Endothelial cell (in vitro differentiated cells): ENCODE data around the gene ARHGAP9. TPM values are rescaled to one million over a fixed set of nuclear protein-coding genes. Genes with fewer than 3 reads are reported as not detected.
"Not testable (repeated sequence)": the region's sequence is repeated elsewhere in the genome, so short reads cannot be mapped to it uniquely, and the experiment has no call there.

Experiments used
- DNase-seq: peaks from one replicate; pipeline ENCODE4 v3.0.0; 2021; ENCODE audit warnings: low spot score
- H3K27ac Mint-ChIP-seq: one replicate; pipeline ENCODE4 v1.8.0; 2021; ENCODE audit warnings: mixed read lengths, inconsistent platforms; ENCODE audit not compliant: unreplicated experiment
- H3K27me3 Mint-ChIP-seq: one replicate; pipeline ENCODE4 v1.8.0; 2021; ENCODE audit warnings: mild to moderate bottlenecking, moderate library complexity, mixed read lengths, inconsistent platforms; ENCODE audit not compliant: unreplicated experiment
- H3K36me3 Mint-ChIP-seq: one replicate; pipeline ENCODE4 v1.8.0; 2021; ENCODE audit warnings: mild to moderate bottlenecking, low read depth, mixed read lengths, inconsistent platforms; ENCODE audit not compliant: unreplicated experiment
- H3K4me1 Mint-ChIP-seq: one replicate; pipeline ENCODE4 v1.8.0; 2021; ENCODE audit warnings: mild to moderate bottlenecking, mixed read lengths, inconsistent platforms; ENCODE audit not compliant: unreplicated experiment
- H3K4me3 Mint-ChIP-seq: one replicate; pipeline ENCODE4 v1.8.0; 2021; ENCODE audit warnings: mild to moderate bottlenecking, mixed read lengths, inconsistent platforms; ENCODE audit not compliant: unreplicated experiment
- H3K9me3 Mint-ChIP-seq: one replicate; pipeline ENCODE4 v1.8.0; 2021; ENCODE audit warnings: mixed read lengths, inconsistent platforms; ENCODE audit not compliant: unreplicated experiment
- microRNA-seq: library from miRNA; unstranded; fragments of <30 nt; microRNA quantifications from one replicate; pipeline ENCODE4, GENCODE V29; 2020; ENCODE audit not compliant: unreplicated experiment
- total RNA-seq: library from RNA; stranded (reverse); fragmentation: NEBNext Ultra II Directional; extraction: Animal tissue kit (Norgen Biotek cat#: 25700); gene quantifications from one replicate; pipeline ENCODE4 v1.2.1, GENCODE V29; 2021; ENCODE audit not compliant: unreplicated experiment
- TF ChIP-seq, protein P1 (sequence below): fragments of 200-600 bp; sonication (generic); IDR thresholded peaks from one replicate; pipeline ENCODE4 v1.5.0; 2021; ENCODE audit warnings: antibody characterized with exemption; ENCODE audit not compliant: unreplicated experiment

The ARHGAP9 gene
- total RNA-seq, 1 donor from 2014 or later = 65.4 TPM

GRCh38 chr12:57430931-57431566 is 48.6 kb downstream of the ARHGAP9 start, which contains the start of gene R3HDM2:
Gene R3HDM2 (minus strand): TSS chr12:57431043. CDS start chr12:57310428, 120,615 bp downstream.
- Mint-ChIP-seq H3K9me3 (no peaks in the 10 kb centered on the region), H3K36me3 (peaks cover 3% of the 10 kb centered on the region), H3K4me1 (peaks cover 20% of the 10 kb centered on the region), H3K27ac (peak within 1 kb of the TSS; percentile 99), H3K4me3 (peak within 1 kb of the TSS; percentile 100), H3K27me3 (peaks cover 13% of the 10 kb centered on the region)
- peak; percentile 90 for DNase-seq
- TF ChIP-seq, protein P1, sequence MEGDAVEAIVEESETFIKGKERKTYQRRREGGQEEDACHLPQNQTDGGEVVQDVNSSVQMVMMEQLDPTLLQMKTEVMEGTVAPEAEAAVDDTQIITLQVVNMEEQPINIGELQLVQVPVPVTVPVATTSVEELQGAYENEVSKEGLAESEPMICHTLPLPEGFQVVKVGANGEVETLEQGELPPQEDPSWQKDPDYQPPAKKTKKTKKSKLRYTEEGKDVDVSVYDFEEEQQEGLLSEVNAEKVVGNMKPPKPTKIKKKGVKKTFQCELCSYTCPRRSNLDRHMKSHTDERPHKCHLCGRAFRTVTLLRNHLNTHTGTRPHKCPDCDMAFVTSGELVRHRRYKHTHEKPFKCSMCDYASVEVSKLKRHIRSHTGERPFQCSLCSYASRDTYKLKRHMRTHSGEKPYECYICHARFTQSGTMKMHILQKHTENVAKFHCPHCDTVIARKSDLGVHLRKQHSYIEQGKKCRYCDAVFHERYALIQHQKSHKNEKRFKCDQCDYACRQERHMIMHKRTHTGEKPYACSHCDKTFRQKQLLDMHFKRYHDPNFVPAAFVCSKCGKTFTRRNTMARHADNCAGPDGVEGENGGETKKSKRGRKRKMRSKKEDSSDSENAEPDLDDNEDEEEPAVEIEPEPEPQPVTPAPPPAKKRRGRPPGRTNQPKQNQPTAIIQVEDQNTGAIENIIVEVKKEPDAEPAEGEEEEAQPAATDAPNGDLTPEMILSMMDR = no peak

- peak; percentile 65 for DNase-seq
- Mint-ChIP-seq H3K36me3 (peaks cover 3% of the 10 kb centered on the region), H3K9me3 (no peaks in the 10 kb centered on the region), H3K4me3 (peak overlapping the region; percentile 100), H3K4me1 (peaks cover 20% of the 10 kb centered on the region), H3K27ac (peak overlapping the region; percentile 99), H3K27me3 (peaks cover 13% of the 10 kb centered on the region)
- TF ChIP-seq, protein P1 = no peak
Measured at GRCh38 chr12:57430112-57430930, 49.3 kb downstream of the ARHGAP9 start.

DNA sequence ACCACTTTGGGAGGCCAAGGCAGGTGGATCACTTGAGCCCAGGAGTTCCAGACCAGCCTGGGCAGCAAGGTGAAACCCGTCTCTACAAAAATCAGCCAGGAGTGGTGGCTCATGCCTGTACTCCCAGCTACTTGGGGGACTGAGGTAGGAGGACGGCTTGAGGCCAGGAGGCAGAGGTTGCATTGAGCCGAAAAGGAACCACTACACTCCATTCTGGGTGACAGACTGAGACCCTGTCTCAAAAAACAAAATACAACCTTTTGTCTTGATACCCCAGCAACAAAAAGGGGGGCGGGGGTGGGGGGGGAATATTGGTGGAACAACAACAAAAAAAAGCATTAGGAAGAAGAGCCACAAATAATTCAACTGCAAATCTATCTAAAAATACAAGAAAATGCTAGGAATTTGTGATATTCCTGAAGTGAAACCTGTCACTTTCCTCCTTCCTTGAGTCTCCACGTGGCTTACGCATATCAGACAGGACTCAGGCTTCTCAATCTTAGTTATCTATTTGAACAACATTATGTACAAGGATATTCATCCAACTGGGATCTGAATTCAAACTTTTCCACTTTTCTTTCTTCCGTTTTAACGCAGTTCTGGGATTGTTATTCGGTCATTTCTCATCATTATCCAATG is 50.1 kb downstream of the ARHGAP9 start:
- Mint-ChIP-seq H3K36me3 (peaks cover 3% of the 10 kb centered on the region), H3K27me3 (peaks cover 13% of the 10 kb centered on the region), H3K9me3 (no peaks in the 10 kb centered on the region), H3K4me3 (peak overlapping the region; percentile 100), H3K27ac (peak overlapping the region; percentile 99), H3K4me1 (peaks cover 20% of the 10 kb centered on the region)
- DNase-seq = no peak
- TF ChIP-seq, protein P1 = no peak

DNA sequence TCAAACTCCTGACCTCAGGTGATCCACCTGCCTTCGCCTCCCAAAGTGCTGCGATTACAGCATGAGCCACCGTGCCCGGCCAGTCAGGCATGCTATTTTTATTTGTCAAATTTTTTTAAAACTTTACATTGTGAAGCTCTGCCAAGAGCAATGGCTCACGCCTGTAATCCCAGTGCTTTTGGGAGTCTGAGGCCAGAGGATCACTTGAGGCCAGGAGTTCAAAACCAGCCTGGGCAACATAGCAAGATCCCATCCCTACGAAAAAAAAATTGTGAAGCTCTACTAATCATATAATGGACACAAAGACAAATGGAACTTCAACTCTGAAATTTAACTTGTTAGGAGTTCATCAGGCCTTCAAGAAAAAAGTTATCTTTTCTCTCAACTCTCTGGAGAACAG is 50.7 kb downstream of the ARHGAP9 start:
- DNase-seq = no peak
- peaks cover 20% of the 10 kb centered on the region for H3K4me1 Mint-ChIP-seq
- H3K4me3 Mint-ChIP-seq = peak overlapping the region; percentile 62
- TF ChIP-seq, protein P1 = no peak
- no peaks in the 10 kb centered on the region for H3K9me3 Mint-ChIP-seq
- H3K27ac Mint-ChIP-seq = no peak overlapping the region
- peaks cover 12% of the 10 kb centered on the region for H3K27me3 Mint-ChIP-seq
- H3K36me3 Mint-ChIP-seq = peaks cover 3% of the 10 kb centered on the region

DNA sequence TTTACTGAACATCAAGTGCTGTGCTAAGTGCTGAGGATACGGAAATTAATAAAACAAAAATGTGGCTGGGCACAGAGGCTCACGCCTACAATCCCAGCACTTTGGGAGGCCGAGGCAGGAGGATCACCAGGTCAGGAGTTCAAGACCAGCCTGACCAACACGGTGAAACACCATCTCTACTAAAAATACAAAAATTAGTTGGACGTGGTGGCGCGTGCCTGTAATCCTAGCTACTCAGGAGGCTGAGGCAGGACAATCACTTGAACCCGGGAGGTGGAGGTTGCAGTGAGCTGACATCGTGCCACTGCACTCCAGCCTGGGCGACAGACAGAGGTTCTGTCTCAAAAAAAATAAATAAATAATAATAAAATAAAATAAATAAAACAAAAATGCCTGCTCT is 52.7 kb downstream of the ARHGAP9 start:
- H3K9me3 Mint-ChIP-seq, H3K36me3 Mint-ChIP-seq, DNase-seq, H3K4me3 Mint-ChIP-seq: not testable (repeated sequence)
- Mint-ChIP-seq H3K27me3 (peaks cover 12% of the 10 kb centered on the region), H3K27ac (peak overlapping the region; percentile 42), H3K4me1 (peaks cover 20% of the 10 kb centered on the region)

Small RNA genes lying within 50 kb of the gene (microRNA-seq; reads per million reads assigned to microRNA genes)
- gene MIR616 (1.0 reads per million, percentile 13 among the genes with 10 or more reads in this experiment), gene MIR6758 (1.6 reads per million, percentile 24 among the genes with 10 or more reads in this experiment)

Other genes with a start within 250 kb of the ARHGAP9 start
- 3.3 TPM for gene STAC3, start 228.7 kb downstream of the ARHGAP9 start, total RNA-seq
- gene R3HDM2, start 48.8 kb downstream of the ARHGAP9 start, total RNA-seq = 39.4 TPM
- gene INHBC, start 45.1 kb downstream of the ARHGAP9 start, total RNA-seq = not detected
- gene INHBE, start 24.6 kb downstream of the ARHGAP9 start, total RNA-seq = not detected
- gene GLI1, start 20.1 kb downstream of the ARHGAP9 start, total RNA-seq = 0.77 TPM
- 183 TPM for gene MARS1, start 8.2 kb upstream of the ARHGAP9 start, total RNA-seq
- 4.2 TPM for gene DDIT3, start 40.6 kb upstream of the ARHGAP9 start, total RNA-seq
- 99.0 TPM for gene MBD6, start 43.0 kb upstream of the ARHGAP9 start, total RNA-seq
- 195 TPM for gene DCTN2, start 67.3 kb upstream of the ARHGAP9 start, total RNA-seq
- 0.46 TPM for gene KIF5A, start 70.2 kb upstream of the ARHGAP9 start, total RNA-seq
- 18.5 TPM for gene PIP4K2C, start 111.3 kb upstream of the ARHGAP9 start, total RNA-seq
- 43.7 TPM for gene DTX3, start 125.0 kb upstream of the ARHGAP9 start, total RNA-seq
- gene ARHGEF25, start 131.6 kb upstream of the ARHGAP9 start, total RNA-seq = 20.0 TPM
- gene B4GALNT1, start 153.3 kb upstream of the ARHGAP9 start, total RNA-seq = 1.3 TPM
- gene OS9, start 214.3 kb upstream of the ARHGAP9 start, total RNA-seq = 220 TPM